B cell (primary cell): ENCODE measurements around the gene KIF21B. TPM values are rescaled to one million over a fixed set of nuclear protein-coding genes. Genes with fewer than 3 reads are reported as not detected.

Experiments used
- ATAC-seq: fragments of 200-7000 bp; cut with Tn5 transposase; one replicate; pipeline ENCODE4 v1.10.0; 2021; ENCODE audit warnings: low read depth, mild to moderate bottlenecking, moderate number of reproducible peaks, moderate library complexity
- CTCF ChIA-PET: fragments of 350-600 bp; sonication (Branson Sonifier 250); formaldehyde crosslinking; loops from one replicate; lab custom pipeline; 2021; ENCODE audit warnings: antibody characterized with exemption, inconsistent platforms; lab: Charles Lee
- POLR2A ChIA-PET: fragments of 350-600 bp; sonication (Branson Sonifier 250); formaldehyde crosslinking; loops from one replicate; lab custom pipeline; 2021; ENCODE audit warnings: antibody characterized with exemption; lab: Charles Lee
- DNase-seq: peaks from one replicate; pipeline ENCODE4 v3.0.0; 2013
- H2AFZ ChIP-seq: 2 replicates; pipeline ENCODE4 v1.6.1; 2012; ENCODE audit warnings: mild to moderate bottlenecking, low read depth, low read length; ENCODE audit not compliant: insufficient read depth, poor library complexity, severe bottlenecking
- H3K27ac ChIP-seq, 2 donors: 1 replicate in 1 of 2; 2 replicates in 1 of 2; pipeline ENCODE4 v1.5.1; 2012 to 2013; ENCODE audit warnings: low read length in 2 of 2, mild to moderate bottlenecking in 2 of 2, moderate library complexity in 1 of 2
- H3K27me3 ChIP-seq, 4 experiments: fragments of 200-600 bp in 1 of 4; sonication (generic) in 1 of 4; replicated peaks in 1 of 4; 1 replicate in 2 of 4; 2 replicates in 2 of 4; pipeline versions ENCODE4 v1.6.1 to v1.7.0; 2013 to 2016; ENCODE audit warnings: low read length in 3 of 4, mild to moderate bottlenecking in 2 of 4, mixed read lengths in 1 of 4, moderate library complexity in 1 of 4; ENCODE audit not compliant: insufficient read depth in 4 of 4, control insufficient read depth in 3 of 4; ENCODE audit errors: control extremely low read depth in 1 of 4
- H3K36me3 ChIP-seq, 2 experiments: replicated peaks in 1 of 2; 1 replicate in 1 of 2; 2 replicates in 1 of 2; pipeline versions ENCODE4 v1.6.1 to v1.7.1; 2013; ENCODE audit warnings: low read length in 1 of 2; ENCODE audit not compliant: insufficient read depth in 2 of 2, control insufficient read depth in 1 of 2; ENCODE audit errors: control extremely low read depth in 1 of 2, extremely low read depth in 1 of 2
- H3K4me1 ChIP-seq, 2 donors: fragments of 200-600 bp in 1 of 2; sonication (generic) in 1 of 2; 1 replicate in 1 of 2; 2 replicates in 1 of 2; pipeline versions ENCODE4 v1.5.1 to v1.6.1; 2013 to 2017; ENCODE audit warnings: low read length in 2 of 2; ENCODE audit not compliant: control insufficient read depth in 2 of 2, insufficient read depth in 2 of 2
- H3K4me2 ChIP-seq: replicated peaks from 2 replicates; pipeline ENCODE3; 2012; ENCODE audit warnings: mild to moderate bottlenecking, low read depth, low read length; ENCODE audit not compliant: poor library complexity, severe bottlenecking
- H3K4me3 ChIP-seq, 5 experiments: fragments of 200-600 bp in 1 of 5; sonication (generic) in 1 of 5; 1 replicate in 3 of 5; 2 replicates in 2 of 5; pipeline versions ENCODE4 v1.5.1 to v1.7.0; 2011 to 2016; ENCODE audit warnings: low read length in 4 of 5, mild to moderate bottlenecking in 4 of 5, low read depth in 2 of 5, control low read depth in 1 of 5, moderate library complexity in 1 of 5; ENCODE audit not compliant: insufficient read depth in 1 of 5; ENCODE audit errors: control extremely low read depth in 1 of 5, extremely low read depth in 1 of 5
- H3K79me2 ChIP-seq: fragments of 200-600 bp; sonication (generic); one replicate; pipeline ENCODE4 v1.6.0; 2016; ENCODE audit warnings: low read length; ENCODE audit not compliant: control insufficient read depth, insufficient read depth
- H3K9ac ChIP-seq: fragments of 200-600 bp; sonication (generic); 2 replicates; pipeline ENCODE4 v1.6.1; 2017; ENCODE audit warnings: mild to moderate bottlenecking, low read length, moderate library complexity
- H3K9me3 ChIP-seq, 3 donors: one replicate each; pipeline versions ENCODE4 v1.6.1 to v1.7.1; 2013; ENCODE audit warnings: low read length in 2 of 3; ENCODE audit not compliant: control insufficient read depth in 2 of 3, insufficient read depth in 1 of 3; ENCODE audit errors: control extremely low read depth in 1 of 3
- H4K20me1 ChIP-seq: 2 replicates; pipeline ENCODE4 v1.6.0; 2012; ENCODE audit warnings: mild to moderate bottlenecking, low read length; ENCODE audit not compliant: insufficient read depth, control insufficient read depth, poor library complexity, severe bottlenecking
- H3K27ac Mint-ChIP-seq: one replicate; pipeline ENCODE4 v1.8.0; 2021; ENCODE audit warnings: mixed read lengths
- H3K27me3 Mint-ChIP-seq: one replicate; pipeline ENCODE4 v1.8.0; 2021; ENCODE audit warnings: mixed read lengths
- H3K4me1 Mint-ChIP-seq: one replicate; pipeline ENCODE4 v1.8.0; 2021; ENCODE audit warnings: mixed read lengths
- H3K4me3 Mint-ChIP-seq: one replicate; pipeline ENCODE4 v1.8.0; 2021; ENCODE audit warnings: mixed read lengths
- H3K9me3 Mint-ChIP-seq: one replicate; pipeline ENCODE4 v1.8.0; 2022; ENCODE audit warnings: mixed read lengths; ENCODE audit not compliant: insufficient read depth
- CTCF ChIP-seq: fragments of 200-600 bp; IDR thresholded peaks from one replicate; pipeline ENCODE4 v1.8.0; 2022; ENCODE audit warnings: antibody characterized with exemption, mild to moderate bottlenecking
- EZH2 ChIP-seq: IDR thresholded peaks from 2 replicates; pipeline ENCODE4 v1.6.1; 2012; ENCODE audit warnings: borderline replicate concordance, low read depth, mild to moderate bottlenecking, moderate library complexity, low read length; ENCODE audit not compliant: insufficient read depth, poor library complexity, severe bottlenecking
- WGBS: methylation state at CpG from one replicate; pipeline ENCODE4 v1.1.5; 2013; ENCODE audit warnings: missing lambda C conversion rate; ENCODE audit not compliant: insufficient coverage; 5-methylcytosine and 5-hydroxymethylcytosine counted together
- intact Hi-C: fragments of 100-400 bp; cut with micrococcal nuclease; formaldehyde crosslinking; loops from one replicate; pipeline ENCODE4 v1.10.0; 2022
- polyA plus RNA-seq: library from polyadenylated mRNA; depleted of rRNA; stranded (reverse); fragments of >200 nt; gene quantifications from 2 replicates; pipeline ENCODE4 v1.2.3, GENCODE V29; 2012
- total RNA-seq, 2 donors: library from RNA; stranded (reverse); fragments of 120-200 nt in 1 of 2; gene quantifications; 1 replicate in 1 of 2; 2 replicates in 1 of 2; pipeline versions ENCODE4 v1.2.3 to v1.2.4, GENCODE V29; 2013 to 2022

KIF21B gene
- total and polyA plus RNA-seq, 2 donors (not counting 1 experiment from before 2014, with no cell fraction given): 41.1 to 41.6 TPM

- no peak overlapping the region for H3K27ac Mint-ChIP-seq
- no peak for TF ChIP-seq CTCF
- Histone ChIP-seq H3K36me3 (no peaks in the 10 kb centered on the region), H4K20me1 (no peaks in the 10 kb centered on the region), H3K9me3 (no peaks in the 10 kb centered on the region), H3K79me2 (no peaks in the 10 kb centered on the region), H3K27ac (no peak overlapping the region), H3K9ac (no peak overlapping the region), H3K4me2 (no peak overlapping the region), H2AFZ (no peak overlapping the region), H3K27me3 (peaks cover 0 to 3% (median 1%) of the 10 kb centered on the region in 4 experiments), H3K4me1 (peaks cover 0 to 2% of the 10 kb centered on the region in 2 donors), H3K4me3 (no peak overlapping the region)
- ChIA-PET CTCF (interaction anchor here (0.8 to 15.0 kb wide), 6 partner anchors 18 to 113 kb away, joined by 3 to 303 read pairs (median 4); no protein-coding TSS in a partner anchor), POLR2A (no interaction called here)
- H3K4me3 Mint-ChIP-seq: no peak overlapping the region
- no peaks in the 10 kb centered on the region for H3K9me3 Mint-ChIP-seq
- no peak for ATAC-seq
- 94% methylated on average over 9 of the region's 9 CpGs for WGBS
- peaks cover 3% of the 10 kb centered on the region for H3K27me3 Mint-ChIP-seq
- H3K4me1 Mint-ChIP-seq: peaks cover 3% of the 10 kb centered on the region
- intact Hi-C loops: loop anchor here (10.0 kb wide), 1 partner anchor 489 kb away; no protein-coding TSS in a partner anchor
- no peak for DNase-seq
Measured at GRCh38 chr1:201044119-201044518, 20.6 kb upstream of the KIF21B start.

DNA sequence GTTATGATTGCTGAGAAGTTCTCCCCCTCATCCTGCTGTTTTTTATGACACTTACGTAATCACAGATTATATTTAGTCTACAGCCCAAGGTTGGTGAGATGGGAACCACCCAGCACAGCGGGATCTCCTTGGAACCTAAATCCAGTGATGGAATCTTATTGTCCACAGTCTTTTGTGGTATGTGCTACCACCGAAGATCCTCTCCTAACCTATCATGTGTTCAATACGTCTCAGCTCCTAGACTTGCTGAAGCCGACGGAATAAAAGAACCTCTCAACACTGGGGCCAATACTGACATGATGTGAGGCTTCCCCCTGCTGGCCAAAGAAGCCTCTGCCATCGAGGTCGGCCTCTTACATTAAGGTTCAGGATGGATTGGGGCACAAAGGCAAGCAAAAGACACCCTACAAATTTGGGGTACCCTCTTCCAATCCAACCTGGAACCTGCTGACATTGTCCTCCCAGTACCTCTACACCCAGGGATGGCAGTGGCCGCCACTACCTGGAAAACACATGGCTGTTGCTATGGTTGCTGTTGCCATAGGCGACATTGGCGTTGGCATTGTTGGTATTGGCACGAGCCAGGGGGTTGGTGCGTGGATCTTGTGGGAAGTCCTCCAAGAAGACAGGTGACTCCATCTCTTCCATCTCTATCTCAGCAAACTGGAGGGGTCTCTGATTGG, 19.4 kb upstream of the KIF21B start:
- 46% methylated on average over 11 of the region's 13 CpGs for WGBS
- intact Hi-C loops: loop anchor here (1.0 to 10.0 kb wide), 5 partner anchors 16 to 488 kb away; no protein-coding TSS in a partner anchor
- ChIA-PET CTCF (interaction anchor here (0.6 to 15.0 kb wide), 21 partner anchors 9 to 484 kb away, joined by 3 to 303 read pairs (median 4); partner anchors contain the start of gene KIF21B), POLR2A (interaction anchor here (0.6 to 1.0 kb wide), 2 partner anchors 71 to 1993 kb away, joined by 4 to 6 read pairs; no protein-coding TSS in a partner anchor)
- DNase-seq (peak; percentile 81), ATAC-seq (peak; percentile 91)
- H3K4me2 ChIP-seq: no peak overlapping the region
- no peak overlapping the region for H3K9ac ChIP-seq
- no peaks in the 10 kb centered on the region for H3K79me2 ChIP-seq
- no peak overlapping the region for H3K4me3 ChIP-seq
- TF ChIP-seq EZH2: no peak
- peak; percentile 93 for TF ChIP-seq CTCF
- H2AFZ ChIP-seq: no peak overlapping the region
- Mint-ChIP-seq H3K4me3 (no peak overlapping the region), H3K9me3 (no peaks in the 10 kb centered on the region), H3K27me3 (peaks cover 3% of the 10 kb centered on the region), H3K27ac (peak overlapping the region; percentile 1), H3K4me1 (peaks cover 3% of the 10 kb centered on the region)
- H3K27ac ChIP-seq: no peak overlapping the region
- no peaks in the 10 kb centered on the region for H3K9me3 ChIP-seq
- no peaks in the 10 kb centered on the region for H4K20me1 ChIP-seq
- peaks cover 0 to 3% (median 1%) of the 10 kb centered on the region in 4 experiments for H3K27me3 ChIP-seq
- H3K4me1 ChIP-seq: peaks cover 0 to 2% of the 10 kb centered on the region in 2 donors
- H3K36me3 ChIP-seq: no peaks in the 10 kb centered on the region
